GM12891 (cell line): ENCODE data around the gene LRRC8B.
"Not testable (repeated sequence)": the region's sequence is repeated elsewhere in the genome, so short reads cannot be mapped to it uniquely, and the experiment has no call there.

Experiments
- DNase-seq: peaks from one replicate; pipeline ENCODE4 v3.0.0; 2011; ENCODE audit warnings: low spot score; ENCODE audit not compliant: insufficient read length
- FAIRE-seq: peaks from 2 replicates; lab custom pipeline; 2011; peaks lifted over from hg19 to GRCh38; lab: Jason Lieb, UNC
- PAX5 ChIP-seq: IDR thresholded peaks from 2 replicates; pipeline ENCODE4 v1.6.1; 2011; ENCODE audit warnings: low read length, moderate library complexity, mild to moderate bottlenecking; ENCODE audit not compliant: insufficient read depth, severe bottlenecking
- POLR2A ChIP-seq: IDR thresholded peaks from 2 replicates; pipeline ENCODE4 v1.6.1; 2011; ENCODE audit warnings: low read depth, low read length, control low read depth
- POLR2AphosphoS5 ChIP-seq: IDR thresholded peaks from 2 replicates; pipeline ENCODE4 v1.6.1; 2011; ENCODE audit warnings: low read depth, low read length, control low read depth
- POU2F2 ChIP-seq: IDR thresholded peaks from 2 replicates; pipeline ENCODE4 v1.6.1; 2011; ENCODE audit warnings: low read depth, mild to moderate bottlenecking, control low read depth, low read length, moderate library complexity
- SPI1 ChIP-seq: IDR thresholded peaks from 2 replicates; pipeline ENCODE4 v1.6.1; 2011; ENCODE audit warnings: low read depth, low read length, control low read depth
- TAF1 ChIP-seq: IDR thresholded peaks from 2 replicates; pipeline ENCODE4 v1.6.1; 2011; ENCODE audit warnings: low read depth, low read length, control low read depth

The LRRC8B gene

DNA sequence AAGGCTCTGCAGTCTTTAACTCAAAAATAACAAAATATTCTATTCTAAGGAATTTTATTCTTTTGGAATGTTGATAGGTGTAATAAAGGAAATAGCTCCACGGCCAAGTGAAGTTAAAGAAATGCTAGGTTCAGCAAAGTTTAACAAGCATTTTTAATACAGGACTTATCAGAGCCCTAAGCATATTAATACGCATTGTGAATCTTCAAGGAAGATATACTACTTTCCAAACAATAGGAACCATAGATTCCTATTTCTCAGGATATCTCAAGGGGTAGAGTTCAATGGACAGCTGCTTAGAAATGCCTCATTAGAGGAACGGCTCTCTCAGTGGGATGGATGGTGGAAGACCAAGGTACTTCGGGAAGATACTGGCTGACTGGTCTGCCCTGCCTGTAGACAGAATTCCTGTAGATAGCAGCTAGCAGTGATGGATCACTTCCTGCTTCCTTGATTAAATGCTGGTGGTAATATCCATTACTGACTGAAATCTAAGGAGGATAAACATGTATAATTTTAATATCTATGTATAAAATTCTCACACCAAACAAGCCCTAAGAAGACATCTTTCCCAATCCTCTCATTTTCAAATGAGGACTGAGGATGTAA lies 100.2 kb downstream of the LRRC8B start:
- FAIRE-seq (no peak), DNase-seq (no peak)
- no peak for TF ChIP-seq SPI1
- no peak for TF ChIP-seq POLR2AphosphoS5
- no peak for TF ChIP-seq TAF1
- no peak for TF ChIP-seq POU2F2
- no peak for TF ChIP-seq POLR2A
- no peak for TF ChIP-seq PAX5

DNA sequence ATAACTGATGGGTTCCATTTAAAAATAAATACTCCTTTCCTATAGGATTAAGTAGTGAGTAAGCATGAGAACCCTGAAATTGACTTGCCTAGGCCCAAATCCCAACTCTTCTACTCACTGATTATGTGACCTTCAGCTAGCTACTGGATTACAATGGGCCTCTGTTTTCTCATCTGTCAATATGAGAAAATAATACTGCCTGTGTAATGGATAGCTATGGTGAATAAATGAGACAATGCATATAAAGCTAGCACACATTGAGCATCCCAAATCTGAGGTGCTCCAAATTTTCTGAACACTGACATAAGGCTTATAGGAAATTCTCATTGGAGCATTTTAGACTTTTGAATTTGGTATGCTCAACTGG lies 103.0 kb downstream of the LRRC8B start:
- TF ChIP-seq POLR2AphosphoS5 (no peak), POLR2A (no peak), PAX5 (no peak), SPI1 (no peak), TAF1 (no peak), POU2F2 (no peak)
- no peak for FAIRE-seq
- no peak for DNase-seq

DNA sequence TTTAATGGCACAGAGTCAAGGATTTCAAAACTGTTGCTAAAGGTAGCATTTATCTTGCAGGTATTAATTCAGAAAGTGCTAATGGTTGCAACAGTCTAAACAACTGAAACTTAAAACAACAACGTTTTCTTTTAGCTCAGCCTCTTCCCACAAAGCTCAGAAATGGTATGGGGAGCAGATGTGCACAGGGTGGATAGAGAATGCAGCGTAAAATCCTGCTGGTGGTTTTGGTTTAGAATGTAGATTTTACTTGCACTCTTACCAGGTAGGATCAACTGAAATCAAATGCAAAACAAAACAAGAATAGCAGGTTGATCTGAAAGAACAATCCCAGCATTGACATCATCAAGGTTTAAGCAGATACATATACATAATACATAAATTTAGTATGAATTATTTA lies 104.5 kb downstream of the LRRC8B start:
- peak; percentile 66 for FAIRE-seq
- DNase-seq, result no peak
- no peak for TF ChIP-seq SPI1
- TF ChIP-seq TAF1, result no peak
- TF ChIP-seq POLR2A, result no peak
- TF ChIP-seq POLR2AphosphoS5, result no peak
- TF ChIP-seq PAX5, result no peak
- no peak for TF ChIP-seq POU2F2

DNA sequence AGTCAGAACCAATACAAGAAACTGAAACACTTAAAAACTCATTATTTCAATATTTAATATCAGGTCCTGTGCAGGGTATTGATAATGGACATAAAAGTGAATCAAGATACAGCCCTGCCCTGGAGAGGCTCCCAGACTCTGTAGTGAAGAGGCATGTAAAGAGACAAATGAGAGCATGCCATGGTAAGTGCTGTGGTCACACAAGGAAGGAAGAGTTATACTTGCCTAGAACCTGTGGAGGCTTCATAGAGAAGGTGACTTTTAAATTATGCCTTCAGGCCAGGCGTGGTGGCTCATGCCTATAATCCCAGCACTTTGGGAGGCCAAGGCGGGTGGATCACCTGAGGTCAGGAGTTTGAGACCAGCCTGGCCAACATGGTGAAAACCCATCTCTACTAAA lies 105.0 kb downstream of the LRRC8B start:
- not testable (repeated sequence) for FAIRE-seq, DNase-seq

DNA sequence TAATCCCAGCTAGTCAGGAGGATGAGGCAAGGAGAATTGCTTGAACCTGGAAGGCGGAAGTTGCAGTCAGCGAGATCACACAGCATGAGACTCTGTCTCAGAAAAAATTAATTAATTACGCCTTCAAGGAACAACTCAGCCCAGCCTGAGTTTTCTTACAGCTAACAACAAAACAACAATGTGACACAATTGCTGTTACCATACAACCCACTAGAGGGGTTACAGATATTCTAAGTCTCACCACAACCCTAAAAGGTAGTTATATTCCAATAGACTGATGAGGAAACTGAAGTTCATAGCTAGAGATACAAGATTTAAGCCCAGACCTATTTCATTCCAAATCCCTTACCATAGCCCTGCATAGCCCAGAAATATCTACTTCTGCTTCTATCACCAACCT lies 105.4 kb downstream of the LRRC8B start:
- DNase-seq, result no peak
- FAIRE-seq, result peak; percentile 38

DNA sequence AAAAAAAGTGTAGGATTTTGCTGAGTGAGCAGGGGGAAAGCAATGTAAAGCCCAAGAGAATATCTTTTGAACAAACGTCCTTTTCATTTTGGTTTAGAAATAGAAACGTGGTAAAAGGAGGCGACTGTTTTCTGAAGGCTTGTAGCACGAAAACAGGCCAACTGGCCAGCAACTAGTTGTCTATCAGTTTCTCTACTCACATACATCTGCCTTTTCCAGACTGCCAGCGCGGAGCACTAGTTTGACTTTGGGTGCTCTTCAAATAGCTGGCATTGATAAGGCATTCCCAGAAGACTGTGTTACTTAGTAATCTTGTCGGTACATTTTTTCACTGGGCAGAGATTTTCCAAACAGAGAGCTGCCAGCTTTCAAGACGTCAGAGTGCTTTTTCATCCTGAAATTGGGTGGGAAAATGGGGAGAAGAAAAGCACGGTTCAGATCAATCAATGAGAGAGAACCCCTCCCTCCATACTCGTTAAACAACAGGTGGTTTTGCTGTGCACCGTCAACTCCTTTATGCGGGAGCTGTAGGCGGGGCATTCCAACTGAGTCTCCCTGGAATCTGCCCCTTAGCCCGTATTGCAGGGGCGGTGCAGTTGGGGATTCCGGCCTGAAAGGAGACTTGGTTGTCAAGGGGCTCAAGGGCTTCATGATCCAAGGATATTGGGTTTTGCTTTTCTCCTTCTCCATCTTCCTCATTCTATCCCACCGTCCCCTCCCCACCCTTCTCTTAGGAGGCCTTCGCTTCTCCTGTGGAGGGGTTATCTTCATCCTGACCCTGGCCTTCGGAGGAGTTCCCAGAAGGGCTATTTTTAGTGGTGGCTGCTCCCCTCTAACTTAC lies 107.4 kb downstream of the LRRC8B start:
- FAIRE-seq (no peak), DNase-seq (no peak)
- TF ChIP-seq TAF1 (no peak), SPI1 (no peak), PAX5 (no peak), POLR2A (no peak), POU2F2 (no peak), POLR2AphosphoS5 (no peak)

More for the DNA sequence above, 105.4 kb downstream of the LRRC8B start:
- no peak for TF ChIP-seq POLR2AphosphoS5
- no peak for TF ChIP-seq POLR2A
- no peak for TF ChIP-seq TAF1
- TF ChIP-seq SPI1, result no peak
- TF ChIP-seq POU2F2, result no peak
- TF ChIP-seq PAX5, result no peak

DNA sequence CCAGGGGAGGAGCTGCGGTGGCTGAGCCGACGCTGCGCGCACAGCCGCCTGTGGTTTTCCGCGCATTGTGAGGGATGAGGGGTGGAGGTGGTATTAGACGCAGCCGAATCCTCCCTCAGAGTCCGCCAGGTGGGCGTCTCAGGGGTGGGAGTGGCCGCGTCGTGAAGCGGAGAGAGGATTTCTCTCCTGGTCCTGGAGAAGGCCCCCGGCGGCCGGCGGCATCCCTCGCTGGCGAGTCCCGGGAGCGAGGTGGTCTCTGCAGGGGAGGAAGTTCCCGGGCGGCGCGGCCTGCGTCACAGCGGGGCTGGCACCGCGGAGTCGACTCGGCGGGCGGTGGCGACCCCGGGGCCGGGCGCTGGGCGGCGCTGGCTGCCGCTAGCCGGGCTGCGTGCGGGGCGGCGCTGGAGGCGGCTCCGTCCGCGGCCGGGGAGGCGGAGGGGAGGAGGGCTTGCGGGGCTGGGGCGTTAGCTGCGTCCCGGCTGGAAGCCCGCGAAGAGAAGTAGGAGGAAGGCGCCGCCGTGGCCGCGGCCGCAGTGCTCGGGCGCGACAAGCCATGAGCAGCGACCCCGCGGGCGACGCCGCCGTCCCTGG lies 108.1 kb downstream of the LRRC8B start, which contains the start of gene LRRC8C:
LRRC8C (plus strand) TSS at position 464 of the 591 bp plus-strand sequence. CDS start 53,354 bp downstream, outside the sequence.
- DNase-seq, result peak; percentile 66
- peak; percentile 84 for FAIRE-seq
- TF ChIP-seq POU2F2, result no peak
- TF ChIP-seq SPI1, result peak; percentile 52

DNA sequence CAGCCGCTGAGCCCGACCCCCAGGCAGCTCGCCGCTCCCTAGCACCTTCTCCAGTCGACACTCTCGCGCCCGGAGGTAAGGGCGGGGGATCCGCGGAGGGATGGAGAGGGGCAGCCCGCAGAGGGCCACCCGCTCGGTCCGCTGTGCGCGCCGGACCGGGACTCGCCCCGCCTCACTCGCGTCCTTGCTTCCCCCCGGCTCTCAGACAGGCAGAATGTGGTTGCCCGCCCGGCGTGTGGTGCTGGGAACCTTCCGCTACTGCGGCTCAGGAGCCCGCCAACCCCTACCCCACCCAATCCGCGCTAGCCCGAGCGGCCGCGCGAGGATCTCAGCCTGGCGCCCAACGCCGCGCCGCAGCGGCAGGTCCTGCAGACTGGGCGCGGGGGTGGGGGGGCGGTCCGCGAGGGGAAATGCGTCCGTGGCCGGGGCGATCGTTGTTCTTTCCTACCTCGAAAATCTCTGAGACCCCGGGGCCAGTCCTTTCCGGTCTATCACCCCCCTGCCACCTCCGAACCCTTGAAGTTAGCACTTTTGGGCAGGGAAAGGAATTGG lies 108.7 kb downstream of the LRRC8B start:
- DNase-seq (peak; percentile 45), FAIRE-seq (peak; percentile 20)
- no peak for TF ChIP-seq POLR2AphosphoS5
- TF ChIP-seq PAX5, result no peak
- no peak for TF ChIP-seq POU2F2
- no peak for TF ChIP-seq SPI1
- no peak for TF ChIP-seq TAF1
- TF ChIP-seq POLR2A, result no peak

DNA sequence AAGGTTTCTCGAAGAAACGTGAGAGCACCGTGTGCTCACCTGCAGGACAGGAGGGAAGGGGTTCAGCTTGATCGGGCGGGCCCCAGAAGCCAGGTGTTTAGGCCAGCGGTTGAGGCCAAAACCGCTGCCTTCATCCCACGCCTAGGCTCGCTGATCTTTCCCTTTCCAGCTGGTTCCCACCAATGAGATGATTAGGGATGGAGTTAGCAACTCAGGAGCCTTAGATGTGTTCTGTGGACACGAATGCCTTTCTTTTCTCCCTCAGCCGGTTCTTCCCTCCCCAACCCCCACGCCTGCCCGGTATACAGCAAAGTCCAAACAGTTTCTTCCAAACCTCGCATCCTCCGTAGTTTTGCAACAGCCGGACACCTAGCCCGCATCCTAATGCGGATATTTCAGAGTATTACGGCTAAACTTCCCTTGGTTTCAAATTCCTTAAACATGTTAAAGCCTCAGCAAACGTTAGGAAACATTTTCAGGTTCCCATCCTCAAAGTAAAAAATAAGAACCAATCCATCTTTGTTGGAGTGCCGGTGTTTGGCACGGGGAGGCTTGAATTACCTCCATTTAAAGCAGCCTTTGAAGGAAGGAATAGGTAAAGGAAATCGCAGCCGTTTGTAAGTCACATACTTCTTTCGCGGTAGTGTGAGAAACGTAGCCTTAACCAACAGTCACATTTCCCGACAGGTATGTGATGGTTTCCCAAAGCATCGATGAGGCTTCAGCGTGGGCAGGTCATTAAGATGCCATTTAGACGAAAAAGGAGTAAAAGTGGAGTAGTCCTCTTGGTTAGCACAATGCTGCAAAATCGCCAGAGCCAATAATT lies 109.4 kb downstream of the LRRC8B start:
- TF ChIP-seq POU2F2 (no peak), POLR2AphosphoS5 (no peak), POLR2A (no peak), PAX5 (no peak), TAF1 (no peak), SPI1 (no peak)
- FAIRE-seq (peak; percentile 84), DNase-seq (no peak)
